ENCODE measurements around the gene PCYT1B.

The PCYT1B gene

DNA sequence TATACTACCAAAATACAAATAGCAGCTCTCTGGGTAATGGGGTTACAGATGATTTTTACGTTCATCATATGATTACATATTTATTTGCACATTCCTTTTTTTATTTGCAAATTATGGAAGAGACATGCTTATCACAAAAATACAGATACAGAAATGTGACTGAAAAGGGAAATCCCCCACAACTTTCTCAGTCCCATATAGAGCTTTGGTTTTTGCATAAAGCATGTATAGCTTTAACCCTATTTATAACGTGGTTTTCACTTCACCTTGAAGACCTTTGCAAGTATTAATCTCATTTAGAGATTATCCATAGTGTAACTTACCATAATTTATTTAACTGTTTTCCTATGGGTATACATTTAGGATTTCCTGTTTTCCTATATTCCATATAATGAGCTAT, 126.7 kb downstream of the PCYT1B start:
- DNase-seq = no peak

- no peak for DNase-seq
Measured at GRCh38 chrX:24515447-24515846, 131.7 kb downstream of the PCYT1B start.

GRCh38 chrX:24513416-24513815, 133.7 kb downstream of the PCYT1B start:
- DNase-seq = no peak

DNA sequence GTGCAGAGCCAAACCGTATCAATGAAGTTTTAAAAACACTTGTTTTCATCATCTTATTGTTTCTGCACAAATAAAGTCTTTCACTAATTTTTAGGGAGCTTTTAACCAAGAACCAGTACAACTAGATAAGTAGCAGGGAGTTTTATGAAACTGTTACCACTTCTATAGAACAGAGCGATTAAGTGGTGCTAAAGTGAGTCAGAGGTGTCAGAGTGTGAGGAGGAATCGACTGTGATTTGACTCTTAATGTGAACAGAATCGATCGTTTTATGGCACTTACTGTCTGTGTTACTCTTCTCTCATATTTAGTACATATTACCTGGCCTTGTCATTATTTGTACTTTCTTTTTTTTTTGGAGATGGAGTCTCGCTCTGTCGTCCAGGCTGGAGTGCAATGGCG, 138.8 kb downstream of the PCYT1B start:
- DNase-seq = no peak

All from amniotic stem cell (primary cell).